WTC11 (cell line): ENCODE results near the gene PARD3B. TPM values are rescaled to one million over a fixed set of nuclear protein-coding genes. Genes with fewer than 3 reads are reported as not detected.

Experiments used
- ATAC-seq: fragments of 200-7000 bp; cut with Tn5 transposase; 2 replicates; pipeline ENCODE4 v1.10.0; 2021; ENCODE audit warnings: mild to moderate bottlenecking, moderate library complexity
- CTCF ChIA-PET: fragments of 300-600 bp; sonication (Branson Sonifier 250); formaldehyde crosslinking; loops from one replicate; lab custom pipeline; 2021; ENCODE audit warnings: antibody characterized with exemption; lab: Charles Lee
- POLR2A ChIA-PET: fragments of 350-600 bp; sonication (Branson Sonifier 250); formaldehyde crosslinking; loops from one replicate; lab custom pipeline; 2021; ENCODE audit warnings: antibody characterized with exemption; lab: Charles Lee
- DNase-seq: peaks from one replicate; pipeline ENCODE4 v3.0.0; 2021; ENCODE audit warnings: low spot score
- H3K27ac Mint-ChIP-seq: 2 replicates; pipeline ENCODE4 v1.8.0; 2021; ENCODE audit warnings: mixed read lengths
- H3K27me3 Mint-ChIP-seq: 2 replicates; pipeline ENCODE4 v1.8.0; 2021; ENCODE audit warnings: low read depth, mild to moderate bottlenecking, moderate library complexity, mixed read lengths
- H3K36me3 Mint-ChIP-seq: 2 replicates; pipeline ENCODE4 v1.8.0; 2021; ENCODE audit warnings: mixed read lengths
- H3K4me1 Mint-ChIP-seq: 2 replicates; pipeline ENCODE4 v1.8.0; 2022; ENCODE audit warnings: mixed read lengths
- H3K4me3 Mint-ChIP-seq: 2 replicates; pipeline ENCODE4 v1.8.0; 2021; ENCODE audit warnings: mild to moderate bottlenecking, moderate library complexity, mixed read lengths
- H3K9me3 Mint-ChIP-seq: 2 replicates; pipeline ENCODE4 v1.8.0; 2021; ENCODE audit warnings: mixed read lengths
- ETV6 ChIP-seq: sonication (generic); formaldehyde crosslinking; IDR thresholded peaks from 2 replicates; pipeline ENCODE4 v1.8.1; 2022; ENCODE audit warnings: mild to moderate bottlenecking, missing genetic modification reagents
- FOXP1 ChIP-seq: sonication (generic); formaldehyde crosslinking; IDR thresholded peaks from 2 replicates; pipeline ENCODE4 v1.8.0; 2022; ENCODE audit warnings: missing genetic modification reagents, mild to moderate bottlenecking, moderate library complexity, borderline replicate concordance
- GRHL2 ChIP-seq: fragments of 250-450 bp; sonication (Bioruptor Pico); IDR thresholded peaks from 2 replicates; pipeline ENCODE4 v1.8.0; 2022; ENCODE audit warnings: mild to moderate bottlenecking, moderate library complexity; ENCODE audit not compliant: insufficient replicate concordance, severe bottlenecking
- MXD4 ChIP-seq: fragments of 250-450 bp; sonication (Bioruptor Pico); IDR thresholded peaks from 2 replicates; pipeline ENCODE4 v1.8.0; 2021; ENCODE audit warnings: mild to moderate bottlenecking, moderate library complexity, borderline replicate concordance
- NFE2L1 ChIP-seq: sonication (generic); formaldehyde crosslinking; IDR thresholded peaks from 2 replicates; pipeline ENCODE4 v1.8.1; 2023; ENCODE audit warnings: missing genetic modification reagents
- NR1H2 ChIP-seq: sonication (generic); formaldehyde crosslinking; IDR thresholded peaks from 2 replicates; pipeline ENCODE4 v1.9.0; 2021; ENCODE audit warnings: mild to moderate bottlenecking, moderate library complexity, missing genetic modification reagents
- OVOL2 ChIP-seq: fragments of 250-450 bp; sonication (Bioruptor Pico); IDR thresholded peaks from 2 replicates; pipeline ENCODE4 v1.9.0; 2021; ENCODE audit warnings: mild to moderate bottlenecking, borderline replicate concordance
- PRRX2 ChIP-seq: fragments of 250-450 bp; sonication (Bioruptor Pico); IDR thresholded peaks from 2 replicates; pipeline ENCODE4 v1.8.0; 2021; ENCODE audit warnings: mild to moderate bottlenecking
- RELA ChIP-seq: sonication (generic); formaldehyde crosslinking; IDR thresholded peaks from 2 replicates; pipeline ENCODE4 v1.8.1; 2022; ENCODE audit warnings: missing genetic modification reagents, mild to moderate bottlenecking, borderline replicate concordance
- SOX15 ChIP-seq: fragments of 250-450 bp; sonication (Bioruptor Pico); IDR thresholded peaks from 2 replicates; pipeline ENCODE4 v1.9.0; 2021; ENCODE audit warnings: mild to moderate bottlenecking
- SP1 ChIP-seq: sonication (generic); formaldehyde crosslinking; conservative IDR thresholded peaks from 2 replicates; pipeline ENCODE4 v1.8.1; 2022; ENCODE audit warnings: missing genetic modification reagents
- TCF7 ChIP-seq: sonication (generic); formaldehyde crosslinking; IDR thresholded peaks from 2 replicates; pipeline ENCODE4 v1.8.0; 2022; ENCODE audit warnings: mild to moderate bottlenecking, low read depth, missing genetic modification reagents, moderate library complexity
- TEAD4 ChIP-seq: sonication (generic); formaldehyde crosslinking; IDR thresholded peaks from 2 replicates; pipeline ENCODE4 v1.8.0; 2022; ENCODE audit warnings: mild to moderate bottlenecking, missing genetic modification reagents
- ZNF317 ChIP-seq: sonication (generic); formaldehyde crosslinking; IDR thresholded peaks from 2 replicates; pipeline ENCODE4 v1.8.1; 2023; ENCODE audit warnings: low read depth, mild to moderate bottlenecking, moderate library complexity, missing genetic modification reagents, borderline replicate concordance
- total RNA-seq: library from RNA; stranded (reverse); gene quantifications from 3 replicates; pipeline ENCODE4 v1.2.3, GENCODE V29; 2021
- TF ChIP-seq, protein P1 (sequence below): sonication (generic); formaldehyde crosslinking; IDR thresholded peaks from 2 replicates; pipeline ENCODE4 v1.8.1; 2023; ENCODE audit warnings: mild to moderate bottlenecking, missing genetic modification reagents, moderate library complexity
- TF ChIP-seq, protein P2 (sequence below): sonication (generic); formaldehyde crosslinking; conservative IDR thresholded peaks from 2 replicates; pipeline ENCODE4 v1.8.1; 2023; ENCODE audit warnings: mild to moderate bottlenecking, low read depth, missing genetic modification reagents, moderate library complexity
- TF ChIP-seq, protein P3 (sequence below): sonication (generic); formaldehyde crosslinking; IDR thresholded peaks from 2 replicates; pipeline ENCODE4 v1.8.1; 2023; ENCODE audit warnings: mild to moderate bottlenecking, moderate library complexity, missing genetic modification reagents
- TF ChIP-seq, protein P4 (sequence below): sonication (generic); formaldehyde crosslinking; IDR thresholded peaks from 2 replicates; pipeline ENCODE4 v1.8.1; 2023; ENCODE audit warnings: mild to moderate bottlenecking, missing genetic modification reagents
- TF ChIP-seq, protein P5 (sequence below): sonication (generic); formaldehyde crosslinking; IDR thresholded peaks from 2 replicates; pipeline ENCODE4 v1.8.0; 2023; ENCODE audit warnings: missing genetic modification reagents
- TF ChIP-seq, protein P6 (sequence below): sonication (generic); formaldehyde crosslinking; conservative IDR thresholded peaks from 2 replicates; pipeline ENCODE4 v1.8.1; 2022; ENCODE audit warnings: mild to moderate bottlenecking, missing genetic modification reagents

Gene PARD3B
- total RNA-seq, 1 experiment from 2014 or later: 5.6 TPM

DNA sequence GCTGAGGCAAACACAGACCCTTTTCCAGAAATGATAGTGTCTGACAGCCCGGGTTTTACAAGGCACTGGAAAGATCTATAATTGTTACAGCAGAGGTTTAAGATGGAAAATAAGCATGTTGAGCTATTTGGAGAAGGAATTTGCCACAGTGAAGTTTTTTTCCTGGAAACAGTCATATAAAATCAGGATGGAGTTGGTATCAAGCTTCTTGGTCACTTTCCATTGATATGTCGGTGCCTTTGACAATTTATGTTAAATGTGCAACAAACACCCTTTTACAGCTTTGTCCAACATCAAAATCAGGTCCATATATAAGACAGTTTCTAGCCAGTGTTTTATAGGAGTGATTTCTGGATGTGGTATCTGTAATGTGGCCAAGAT, 1019.9 kb downstream of the PARD3B start (continued):
- no peak for TF ChIP-seq FOXP1 (CRISPR knock-in tag)
- no peak for TF ChIP-seq SP1 (CRISPR knock-in tag)
- TF ChIP-seq, protein P1, sequence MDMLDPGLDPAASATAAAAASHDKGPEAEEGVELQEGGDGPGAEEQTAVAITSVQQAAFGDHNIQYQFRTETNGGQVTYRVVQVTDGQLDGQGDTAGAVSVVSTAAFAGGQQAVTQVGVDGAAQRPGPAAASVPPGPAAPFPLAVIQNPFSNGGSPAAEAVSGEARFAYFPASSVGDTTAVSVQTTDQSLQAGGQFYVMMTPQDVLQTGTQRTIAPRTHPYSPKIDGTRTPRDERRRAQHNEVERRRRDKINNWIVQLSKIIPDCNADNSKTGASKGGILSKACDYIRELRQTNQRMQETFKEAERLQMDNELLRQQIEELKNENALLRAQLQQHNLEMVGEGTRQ: no peak
- no peak for TF ChIP-seq OVOL2 (CRISPR knock-in tag)
- no peak for TF ChIP-seq NR1H2
- no peak for TF ChIP-seq ETV6 (CRISPR knock-in tag)

DNA sequence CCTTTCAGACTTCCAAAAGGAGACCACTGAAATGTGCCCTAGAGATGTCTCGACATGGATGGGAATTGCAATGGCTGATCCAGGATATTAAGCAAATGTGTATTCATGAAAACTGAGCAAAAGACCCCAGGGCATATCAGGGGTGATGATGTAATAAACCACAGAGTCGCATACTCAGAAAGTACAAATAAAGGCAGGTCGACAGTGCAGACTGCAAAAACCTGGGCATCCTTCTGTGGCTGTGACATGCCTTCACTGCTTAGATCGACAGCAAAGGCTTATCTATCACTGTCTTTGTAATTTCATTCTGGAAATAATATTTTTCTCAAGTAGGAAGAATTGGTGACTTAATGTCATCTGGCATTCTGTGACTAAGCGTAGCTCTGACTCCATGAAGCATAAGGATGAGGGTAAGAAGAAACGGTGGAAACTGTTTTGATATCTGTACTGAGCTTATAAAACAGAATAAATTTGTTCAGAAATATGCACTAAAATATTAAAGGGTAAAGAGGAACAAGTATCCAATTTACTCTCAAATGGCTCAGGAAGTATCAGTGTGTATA, 1021.4 kb downstream of the PARD3B start:
- no peak overlapping the region for H3K4me3 Mint-ChIP-seq
- TF ChIP-seq GRHL2 (no peak), TCF7 (CRISPR knock-in tag) (no peak)
- TF ChIP-seq, protein P2, sequence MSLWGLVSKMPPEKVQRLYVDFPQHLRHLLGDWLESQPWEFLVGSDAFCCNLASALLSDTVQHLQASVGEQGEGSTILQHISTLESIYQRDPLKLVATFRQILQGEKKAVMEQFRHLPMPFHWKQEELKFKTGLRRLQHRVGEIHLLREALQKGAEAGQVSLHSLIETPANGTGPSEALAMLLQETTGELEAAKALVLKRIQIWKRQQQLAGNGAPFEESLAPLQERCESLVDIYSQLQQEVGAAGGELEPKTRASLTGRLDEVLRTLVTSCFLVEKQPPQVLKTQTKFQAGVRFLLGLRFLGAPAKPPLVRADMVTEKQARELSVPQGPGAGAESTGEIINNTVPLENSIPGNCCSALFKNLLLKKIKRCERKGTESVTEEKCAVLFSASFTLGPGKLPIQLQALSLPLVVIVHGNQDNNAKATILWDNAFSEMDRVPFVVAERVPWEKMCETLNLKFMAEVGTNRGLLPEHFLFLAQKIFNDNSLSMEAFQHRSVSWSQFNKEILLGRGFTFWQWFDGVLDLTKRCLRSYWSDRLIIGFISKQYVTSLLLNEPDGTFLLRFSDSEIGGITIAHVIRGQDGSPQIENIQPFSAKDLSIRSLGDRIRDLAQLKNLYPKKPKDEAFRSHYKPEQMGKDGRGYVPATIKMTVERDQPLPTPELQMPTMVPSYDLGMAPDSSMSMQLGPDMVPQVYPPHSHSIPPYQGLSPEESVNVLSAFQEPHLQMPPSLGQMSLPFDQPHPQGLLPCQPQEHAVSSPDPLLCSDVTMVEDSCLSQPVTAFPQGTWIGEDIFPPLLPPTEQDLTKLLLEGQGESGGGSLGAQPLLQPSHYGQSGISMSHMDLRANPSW: no peak
- TF ChIP-seq, protein P3, sequence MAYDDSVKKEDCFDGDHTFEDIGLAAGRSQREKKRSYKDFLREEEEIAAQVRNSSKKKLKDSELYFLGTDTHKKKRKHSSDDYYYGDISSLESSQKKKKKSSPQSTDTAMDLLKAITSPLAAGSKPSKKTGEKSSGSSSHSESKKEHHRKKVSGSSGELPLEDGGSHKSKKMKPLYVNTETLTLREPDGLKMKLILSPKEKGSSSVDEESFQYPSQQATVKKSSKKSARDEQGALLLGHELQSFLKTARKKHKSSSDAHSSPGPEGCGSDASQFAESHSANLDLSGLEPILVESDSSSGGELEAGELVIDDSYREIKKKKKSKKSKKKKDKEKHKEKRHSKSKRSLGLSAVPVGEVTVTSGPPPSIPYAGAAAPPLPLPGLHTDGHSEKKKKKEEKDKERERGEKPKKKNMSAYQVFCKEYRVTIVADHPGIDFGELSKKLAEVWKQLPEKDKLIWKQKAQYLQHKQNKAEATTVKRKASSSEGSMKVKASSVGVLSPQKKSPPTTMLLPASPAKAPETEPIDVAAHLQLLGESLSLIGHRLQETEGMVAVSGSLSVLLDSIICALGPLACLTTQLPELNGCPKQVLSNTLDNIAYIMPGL (CRISPR knock-in tag): no peak
- CTCF ChIA-PET: interaction anchor here (0.7 to 1.7 kb wide), 2 partner anchors 10 to 129 kb away, joined by 4 to 6 read pairs; no protein-coding TSS in a partner anchor
- no peaks in the 10 kb centered on the region for H3K9me3 Mint-ChIP-seq
- H3K27me3 Mint-ChIP-seq: no peaks in the 10 kb centered on the region
- no peak overlapping the region for H3K27ac Mint-ChIP-seq
- POLR2A ChIA-PET: no interaction called here
- no peak for ATAC-seq
- H3K36me3 Mint-ChIP-seq: no peaks in the 10 kb centered on the region
- H3K4me1 Mint-ChIP-seq: peaks cover 11% of the 10 kb centered on the region
- no peak for DNase-seq

DNA sequence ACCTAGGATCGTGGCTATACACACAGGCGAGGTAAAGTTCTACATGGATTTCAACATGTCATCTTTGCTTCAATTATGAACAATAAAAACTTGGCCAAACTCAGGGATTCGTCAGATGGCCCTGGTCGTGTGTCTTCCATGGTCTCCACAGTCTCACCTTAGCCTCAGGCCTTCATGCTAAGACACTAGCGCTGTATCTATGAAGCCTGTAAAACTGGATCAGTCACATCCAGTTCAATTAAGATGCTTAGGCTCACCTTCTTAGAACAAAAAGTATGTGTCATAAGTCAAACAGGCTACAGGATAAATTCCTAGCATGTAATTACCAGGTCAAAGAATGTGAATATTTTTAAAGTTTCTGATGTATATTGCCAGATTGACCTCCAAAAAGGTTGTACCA, 1023.3 kb downstream of the PARD3B start:
- H3K27ac Mint-ChIP-seq: no peak overlapping the region
- DNase-seq: no peak
- H3K27me3 Mint-ChIP-seq: no peaks in the 10 kb centered on the region
- peaks cover 8% of the 10 kb centered on the region for H3K4me1 Mint-ChIP-seq
- peaks cover 7% of the 10 kb centered on the region; the same call in 1 of the 2 replicates for H3K9me3 Mint-ChIP-seq
- no peaks in the 10 kb centered on the region for H3K36me3 Mint-ChIP-seq
- POLR2A ChIA-PET: no interaction called here
- ATAC-seq: no peak
- TF ChIP-seq NFE2L1 (no peak), TEAD4 (CRISPR knock-in tag) (no peak), ZNF317 (CRISPR knock-in tag) (no peak), SOX15 (CRISPR knock-in tag) (no peak), PRRX2 (CRISPR knock-in tag) (no peak), RELA (CRISPR knock-in tag) (no peak), MXD4 (CRISPR knock-in tag) (no peak)
- TF ChIP-seq, protein P4, sequence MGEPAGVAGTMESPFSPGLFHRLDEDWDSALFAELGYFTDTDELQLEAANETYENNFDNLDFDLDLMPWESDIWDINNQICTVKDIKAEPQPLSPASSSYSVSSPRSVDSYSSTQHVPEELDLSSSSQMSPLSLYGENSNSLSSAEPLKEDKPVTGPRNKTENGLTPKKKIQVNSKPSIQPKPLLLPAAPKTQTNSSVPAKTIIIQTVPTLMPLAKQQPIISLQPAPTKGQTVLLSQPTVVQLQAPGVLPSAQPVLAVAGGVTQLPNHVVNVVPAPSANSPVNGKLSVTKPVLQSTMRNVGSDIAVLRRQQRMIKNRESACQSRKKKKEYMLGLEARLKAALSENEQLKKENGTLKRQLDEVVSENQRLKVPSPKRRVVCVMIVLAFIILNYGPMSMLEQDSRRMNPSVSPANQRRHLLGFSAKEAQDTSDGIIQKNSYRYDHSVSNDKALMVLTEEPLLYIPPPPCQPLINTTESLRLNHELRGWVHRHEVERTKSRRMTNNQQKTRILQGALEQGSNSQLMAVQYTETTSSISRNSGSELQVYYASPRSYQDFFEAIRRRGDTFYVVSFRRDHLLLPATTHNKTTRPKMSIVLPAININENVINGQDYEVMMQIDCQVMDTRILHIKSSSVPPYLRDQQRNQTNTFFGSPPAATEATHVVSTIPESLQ (CRISPR knock-in tag): no peak
- TF ChIP-seq, protein P5, sequence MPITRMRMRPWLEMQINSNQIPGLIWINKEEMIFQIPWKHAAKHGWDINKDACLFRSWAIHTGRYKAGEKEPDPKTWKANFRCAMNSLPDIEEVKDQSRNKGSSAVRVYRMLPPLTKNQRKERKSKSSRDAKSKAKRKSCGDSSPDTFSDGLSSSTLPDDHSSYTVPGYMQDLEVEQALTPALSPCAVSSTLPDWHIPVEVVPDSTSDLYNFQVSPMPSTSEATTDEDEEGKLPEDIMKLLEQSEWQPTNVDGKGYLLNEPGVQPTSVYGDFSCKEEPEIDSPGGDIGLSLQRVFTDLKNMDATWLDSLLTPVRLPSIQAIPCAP (CRISPR knock-in tag): no peak
- TF ChIP-seq, protein P6, sequence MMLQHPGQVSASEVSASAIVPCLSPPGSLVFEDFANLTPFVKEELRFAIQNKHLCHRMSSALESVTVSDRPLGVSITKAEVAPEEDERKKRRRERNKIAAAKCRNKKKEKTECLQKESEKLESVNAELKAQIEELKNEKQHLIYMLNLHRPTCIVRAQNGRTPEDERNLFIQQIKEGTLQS (CRISPR knock-in tag): no peak
- TF ChIP-seq, all 79 proteins: peak for 0
- CTCF ChIA-PET: no interaction called here
- H3K4me3 Mint-ChIP-seq: no peak overlapping the region
